Measurements from ENCODE around the gene RASGRP3.
"Not testable (repeated sequence)": the region's sequence is repeated elsewhere in the genome, so short reads cannot be mapped to it uniquely, and the experiment has no call there.

Gene RASGRP3

DNA sequence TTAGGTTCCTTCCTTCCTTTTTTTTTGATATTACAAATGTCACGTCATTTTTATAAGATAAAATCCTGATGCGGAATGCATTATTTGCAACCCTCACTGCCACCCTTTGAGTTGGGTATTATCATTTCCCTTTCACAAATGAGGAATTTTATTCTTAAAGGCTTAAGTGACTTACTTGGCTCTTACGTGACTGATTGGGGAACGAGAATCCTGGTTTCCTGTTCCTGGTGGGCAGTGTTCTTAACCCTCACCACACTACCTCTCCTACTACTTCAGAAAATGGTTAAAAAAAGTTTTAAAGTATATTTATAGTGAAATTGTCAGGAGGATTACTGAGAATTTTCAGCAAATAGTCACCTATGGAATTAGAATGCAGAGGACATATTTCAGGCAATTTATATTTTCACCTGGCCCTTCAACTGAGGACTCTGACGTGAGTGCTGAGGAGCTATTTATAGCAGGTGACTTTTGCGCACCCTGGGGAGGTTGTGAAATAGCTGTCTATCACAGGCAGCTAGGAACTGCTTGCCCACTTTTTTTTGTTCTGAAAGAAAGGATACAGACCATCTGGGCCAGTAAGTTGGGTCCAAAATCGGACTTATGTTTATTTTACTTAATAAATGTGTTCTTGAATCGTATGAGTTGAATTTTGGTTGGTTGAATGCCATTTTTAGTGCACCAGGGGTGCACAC lies 18.7 kb upstream of the RASGRP3 start:
- no peak for DNase-seq (ENCODE audit: low read depth in 2 of 2)

DNA sequence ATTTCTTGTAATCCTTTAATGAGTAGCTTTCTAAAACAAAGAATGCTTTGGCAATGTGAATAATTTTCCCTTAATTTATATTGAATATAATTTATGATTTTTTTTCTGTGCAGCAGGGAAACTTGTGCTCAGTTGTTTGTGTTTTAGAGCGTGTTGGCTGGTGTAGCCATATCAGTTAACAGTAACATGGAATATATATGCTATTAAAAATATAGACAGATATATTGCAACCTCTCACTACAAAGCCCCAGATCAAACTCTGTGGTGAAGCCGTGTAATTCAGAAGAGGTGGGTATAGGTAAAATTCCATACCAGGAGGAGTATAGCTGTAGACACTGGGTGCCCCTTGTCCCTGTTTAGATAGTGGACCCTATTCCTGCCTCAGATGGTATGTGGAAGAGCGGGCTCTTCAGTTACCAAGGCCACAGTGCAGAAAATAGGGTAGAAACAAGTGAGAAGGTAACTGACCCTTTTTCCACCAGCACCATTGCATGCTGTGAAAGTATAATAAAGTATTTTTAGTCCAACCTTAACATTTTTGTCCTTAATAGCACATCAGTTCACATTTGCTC lies 18.1 kb upstream of the RASGRP3 start:
- DNase-seq (ENCODE audit: low read depth in 2 of 2), result no peak

DNA sequence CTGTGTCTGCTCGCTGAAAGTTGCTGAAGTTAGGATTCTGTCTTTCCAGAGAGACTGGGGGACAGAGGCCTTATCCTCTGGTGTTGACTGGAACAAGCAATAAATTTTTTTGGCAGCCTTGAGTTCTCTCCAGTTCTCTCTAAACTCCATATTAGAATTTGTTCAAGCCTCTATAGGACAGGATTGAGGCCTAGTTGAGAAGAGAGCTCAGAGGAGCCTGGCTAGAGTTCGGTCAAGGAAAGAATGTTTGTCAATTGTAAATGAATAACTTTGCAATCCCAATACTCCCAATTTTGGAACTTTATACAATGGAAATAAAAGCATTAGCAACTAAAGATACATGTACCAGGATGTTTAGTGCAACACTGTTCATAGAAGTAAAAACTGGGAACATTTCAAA lies 16.7 kb upstream of the RASGRP3 start:
- no peak for DNase-seq (ENCODE audit: low read depth in 2 of 2)

DNA sequence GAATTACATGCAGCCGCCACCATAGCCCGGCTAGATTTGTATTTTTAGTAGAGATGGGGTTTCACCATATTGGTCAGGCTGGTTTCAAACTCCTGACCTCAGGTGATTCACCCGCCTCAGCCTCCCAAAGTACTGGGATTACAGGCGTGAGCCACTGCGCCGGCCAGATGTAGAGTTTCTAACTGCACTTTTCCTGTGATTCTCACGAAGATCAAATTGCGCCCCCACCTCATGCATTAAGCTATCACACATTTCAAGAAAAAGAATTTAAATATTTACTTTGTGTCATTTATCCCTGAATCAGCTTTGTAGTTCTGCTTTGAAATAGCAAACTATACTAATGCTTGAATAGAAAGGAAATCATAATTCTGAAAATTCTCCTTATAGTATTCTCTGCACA lies 13.9 kb upstream of the RASGRP3 start:
- not testable (repeated sequence) for DNase-seq (ENCODE audit: low read depth in 2 of 2)

DNA sequence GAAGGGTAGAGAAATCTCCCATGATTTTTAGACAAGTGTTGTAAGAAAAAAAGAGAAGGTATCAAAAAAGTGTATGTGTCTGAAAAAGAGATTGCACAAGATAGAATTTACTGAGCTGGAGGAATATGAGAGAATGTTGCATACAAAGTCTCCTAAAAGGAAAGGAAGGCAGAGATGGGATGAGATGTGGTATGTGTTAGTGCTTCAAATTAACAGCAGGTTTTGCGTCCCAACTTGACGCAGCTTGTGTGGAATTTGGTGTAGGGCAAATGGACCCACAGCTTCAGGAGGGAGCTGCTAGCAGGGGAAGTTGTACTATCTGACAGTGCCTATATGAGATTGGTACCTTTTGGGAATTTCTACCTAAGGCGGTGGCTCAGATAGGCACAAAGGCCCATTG lies 9.0 kb upstream of the RASGRP3 start:
- no peak for DNase-seq (ENCODE audit: low read depth in 2 of 2)

DNA sequence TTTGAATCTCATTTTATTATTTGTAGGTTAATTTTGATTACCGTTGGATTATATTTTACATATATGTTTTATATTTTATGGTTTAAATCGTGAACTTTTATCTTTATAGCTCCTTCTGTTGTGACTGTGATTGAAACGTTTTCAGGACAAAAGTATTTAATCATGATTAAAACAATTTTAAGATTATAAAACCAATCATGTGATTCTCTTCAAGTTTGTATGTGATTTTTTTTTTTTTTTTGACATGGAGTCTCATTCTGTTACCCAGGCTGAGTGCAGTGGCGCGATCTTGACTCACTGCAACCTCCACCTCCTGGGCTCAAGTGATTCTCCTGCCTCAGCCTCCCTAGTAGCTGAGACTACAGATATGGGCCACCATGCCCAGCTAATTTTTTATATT lies 7.2 kb upstream of the RASGRP3 start:
- no peak for DNase-seq (ENCODE audit: low read depth in 2 of 2)

DNA sequence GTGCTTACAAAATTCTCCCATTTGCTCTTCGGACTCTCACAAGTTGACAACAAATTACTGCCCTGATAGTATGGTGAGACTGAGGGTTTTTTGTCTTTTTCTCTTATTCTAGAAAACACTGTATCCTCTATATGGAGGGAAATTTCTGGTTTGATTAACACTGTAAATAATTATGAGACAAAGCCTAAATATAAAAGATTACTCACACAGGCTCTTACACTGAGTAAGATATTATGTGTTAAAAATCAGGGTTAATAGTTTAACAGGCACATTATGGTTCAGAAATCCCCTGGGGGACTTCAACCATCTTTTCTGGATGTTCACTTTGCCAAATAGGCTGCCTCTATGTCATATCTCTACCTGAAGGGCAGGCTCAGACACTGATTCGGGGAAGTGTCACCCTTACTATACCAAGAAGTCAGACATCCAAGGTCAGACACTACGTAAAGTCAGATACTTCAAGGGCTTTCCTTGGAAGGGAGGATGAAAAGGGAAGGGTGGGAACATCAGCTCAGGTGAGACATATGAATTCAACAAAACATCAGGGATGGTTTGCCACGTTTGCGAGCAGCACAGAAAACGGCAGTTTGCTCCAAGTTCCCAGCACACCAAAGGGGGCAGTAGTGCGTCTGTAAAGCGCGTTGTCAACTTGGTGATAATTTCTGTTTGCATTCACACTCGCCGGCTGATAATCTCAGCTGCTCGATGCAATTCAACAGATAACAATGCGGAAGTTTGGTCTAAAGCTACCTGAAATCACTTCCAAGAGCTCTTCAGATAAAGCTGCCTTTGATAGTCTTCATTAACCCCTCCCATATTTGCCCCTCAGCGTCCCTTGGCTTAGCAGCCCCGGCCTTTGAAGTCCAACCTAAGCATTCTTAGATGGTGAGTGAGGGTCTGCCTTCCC lies 972 bp upstream of the RASGRP3 start:
- peak; percentile 52 to 57 for DNase-seq (ENCODE audit: low read depth in 2 of 2)

DNA sequence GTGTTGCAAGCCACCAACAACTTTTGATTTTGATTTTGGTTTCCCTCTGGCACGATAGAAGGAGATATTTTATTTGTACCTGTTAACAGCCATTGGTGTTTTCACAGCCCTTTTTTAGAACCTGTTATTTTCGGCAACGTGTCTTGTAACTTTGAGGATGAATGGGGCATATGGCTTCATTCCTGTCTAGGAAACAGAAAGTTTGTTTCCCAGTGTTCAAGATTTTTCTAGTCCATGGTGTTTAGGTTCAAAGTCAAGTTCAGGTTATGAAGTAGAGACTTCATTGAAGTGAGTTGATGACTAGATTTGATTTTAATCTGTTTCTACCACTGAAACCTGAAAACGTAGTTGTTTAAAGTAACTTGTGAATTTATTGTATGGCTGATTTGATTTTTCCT lies 343 bp downstream of the RASGRP3 start:
- DNase-seq (ENCODE audit: low read depth in 2 of 2), result no peak

DNA sequence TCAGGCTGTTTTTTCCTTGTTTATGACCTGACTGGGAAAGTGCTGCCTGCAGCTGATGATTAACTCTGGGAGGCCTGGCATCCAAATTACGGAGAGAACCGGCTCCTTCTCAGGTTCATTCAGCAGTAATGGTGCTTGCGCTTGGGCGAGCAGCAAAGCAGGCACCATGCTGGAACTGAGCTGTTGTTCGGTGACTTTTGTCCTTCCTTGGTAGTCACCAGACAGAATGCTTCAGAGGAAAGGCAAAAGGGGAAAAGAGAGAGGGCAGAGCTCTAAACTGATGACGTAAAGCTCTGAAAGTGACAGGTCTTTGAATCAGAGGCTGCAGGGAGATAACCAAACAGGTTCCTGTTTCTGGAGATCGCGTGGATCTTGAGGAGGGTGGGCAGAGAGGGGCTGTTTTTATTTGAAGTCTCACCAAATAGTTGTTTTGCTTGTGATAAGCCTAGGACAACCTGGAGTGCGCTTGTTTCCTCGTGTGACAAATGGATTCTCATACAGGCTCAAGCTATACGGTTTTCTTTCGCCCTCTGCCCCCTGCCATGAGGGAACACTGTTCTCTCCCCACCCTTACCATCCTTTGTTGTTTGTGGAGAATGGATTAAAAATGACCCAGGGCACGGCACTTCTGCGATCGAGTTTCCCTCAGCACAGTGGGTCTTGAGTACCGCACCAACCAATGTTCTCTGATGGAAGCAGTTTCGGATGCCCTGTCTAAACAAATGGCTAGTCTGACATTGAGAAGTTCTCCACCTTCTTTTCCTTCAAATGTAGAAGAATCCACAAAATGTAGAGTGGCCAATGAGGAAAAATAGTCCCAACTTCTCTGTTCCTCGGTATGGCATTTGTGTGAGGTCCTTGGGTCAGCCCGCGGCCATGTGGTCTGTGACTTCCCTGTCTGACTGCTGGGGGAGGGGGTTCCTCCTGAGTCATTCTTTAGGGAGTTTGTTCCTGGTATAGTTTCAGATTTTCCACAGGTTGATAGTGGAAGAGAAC lies 1.3 kb downstream of the RASGRP3 start:
- DNase-seq (ENCODE audit: low read depth in 2 of 2), result no peak

DNA sequence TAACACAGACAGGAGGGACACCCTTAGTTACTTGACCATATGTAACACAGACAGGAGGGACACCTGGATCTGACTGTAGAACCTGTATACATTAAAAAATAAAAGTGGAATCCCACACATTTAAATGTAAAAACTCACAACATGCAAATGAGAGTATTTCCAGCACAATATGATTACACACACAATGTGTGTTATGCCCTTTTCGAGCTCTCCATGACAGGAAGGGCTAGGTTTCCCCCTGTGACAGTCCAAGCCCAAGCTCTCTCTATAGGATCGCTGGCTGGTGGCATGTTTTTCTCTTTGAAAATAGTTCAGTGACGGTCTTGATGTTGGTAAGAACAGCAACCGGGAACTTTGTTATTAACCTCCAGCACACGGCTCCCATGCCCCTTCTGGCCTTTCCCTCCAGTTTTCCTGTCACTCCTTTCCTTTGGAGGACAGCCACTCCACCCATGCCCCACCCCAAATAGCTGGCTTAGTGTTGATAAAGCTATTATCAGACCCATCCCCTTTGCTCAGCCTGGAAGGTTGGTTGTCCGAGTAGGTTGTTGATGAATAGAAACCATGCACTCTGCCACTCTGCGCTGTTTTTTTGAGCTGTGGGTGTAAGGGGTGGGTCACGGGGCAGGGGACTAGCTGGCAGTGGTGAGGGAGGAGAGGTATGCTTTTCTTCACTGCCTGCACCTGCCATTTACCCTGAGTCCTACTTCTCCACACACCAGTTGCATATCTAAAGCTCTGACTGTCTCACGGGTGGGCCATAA lies 2.7 kb downstream of the RASGRP3 start:
- DNase-seq (ENCODE audit: low read depth in 2 of 2), result no peak

DNA sequence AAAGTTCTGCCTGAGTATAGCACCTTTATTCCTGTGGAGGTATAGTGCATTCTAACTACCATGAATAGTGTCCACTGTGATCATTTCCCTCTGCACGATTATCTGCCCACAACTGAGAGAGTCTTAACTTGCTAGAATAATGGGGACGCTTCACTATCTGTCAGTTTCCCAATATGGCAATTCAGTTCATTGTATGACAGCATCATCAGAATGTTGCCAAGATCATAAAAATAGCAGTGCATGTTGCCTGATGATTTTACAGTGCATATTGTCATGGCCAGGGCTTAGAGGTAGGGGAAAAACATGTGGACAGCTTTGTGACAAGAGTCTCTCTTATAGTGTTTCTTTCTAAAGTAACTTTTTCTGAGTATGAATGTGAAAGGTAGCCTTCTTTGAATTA lies 6.1 kb downstream of the RASGRP3 start:
- DNase-seq (ENCODE audit: low read depth in 2 of 2), result no peak

DNA sequence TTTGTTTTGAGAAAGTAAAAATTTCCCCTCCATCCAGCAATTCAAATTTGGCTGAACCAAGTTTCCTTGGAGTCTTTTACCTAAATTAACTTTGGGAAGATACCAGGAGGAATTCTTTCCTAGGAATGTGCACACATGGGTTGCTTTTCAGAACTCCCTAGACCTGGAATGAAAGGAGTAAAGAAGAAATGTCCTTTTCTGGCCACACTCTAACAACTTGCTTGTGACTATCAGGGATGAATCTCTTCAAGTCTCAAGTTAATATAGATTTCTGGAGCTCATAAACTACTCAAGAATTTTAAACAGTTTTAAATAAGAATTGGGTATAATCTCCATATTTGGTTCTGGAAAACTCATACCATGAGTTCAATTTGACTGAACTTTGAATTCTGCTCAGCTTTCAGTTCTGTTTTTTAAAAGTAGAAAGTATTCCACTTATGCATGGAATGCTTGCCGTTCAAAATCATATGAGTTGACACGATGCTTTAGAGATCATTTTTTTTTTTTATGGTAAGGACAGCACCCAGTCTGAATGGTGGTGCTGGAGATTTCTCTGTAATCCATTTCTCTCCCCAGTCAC lies 7.7 kb downstream of the RASGRP3 start:
- no peak for DNase-seq (ENCODE audit: low read depth in 2 of 2)

DNA sequence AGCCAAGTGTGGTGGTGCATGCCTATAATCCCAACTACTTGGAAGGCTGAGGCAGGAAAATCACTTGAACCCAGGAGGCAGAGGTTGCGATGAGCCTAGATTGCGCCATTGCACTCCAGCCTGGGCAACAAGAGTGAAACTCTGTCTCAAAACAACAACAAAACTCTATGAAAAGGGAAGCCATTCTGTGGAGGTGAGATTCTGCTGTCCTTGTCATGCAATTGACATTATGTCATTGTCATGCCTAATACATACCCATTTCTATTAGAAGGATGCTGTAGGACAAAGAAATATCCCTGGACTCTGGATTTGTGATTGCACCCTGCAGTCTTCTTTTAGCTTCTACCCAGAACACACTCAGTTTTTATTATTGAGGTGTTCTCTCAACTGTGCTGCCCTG lies 8.6 kb downstream of the RASGRP3 start:
- no peak for DNase-seq (ENCODE audit: low read depth in 2 of 2)

DNA sequence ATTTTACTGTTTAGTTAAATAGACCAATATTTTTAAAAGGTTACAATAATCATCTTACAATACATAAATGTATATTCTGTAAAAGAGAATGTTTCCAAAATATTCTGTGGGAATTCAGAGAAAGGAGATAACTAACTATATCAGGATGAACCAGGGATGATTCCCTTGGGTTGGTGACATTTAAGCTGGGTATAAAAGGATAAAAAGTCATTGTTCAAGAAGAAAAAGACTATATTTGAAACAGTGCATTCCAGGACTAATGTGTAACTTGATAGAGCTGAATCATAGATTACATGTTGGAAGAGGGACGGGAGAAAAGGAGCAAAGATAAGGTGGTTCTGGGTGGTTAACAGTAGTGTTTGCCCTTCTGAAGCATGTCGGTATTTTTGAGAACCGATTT lies 10.1 kb downstream of the RASGRP3 start:
- no peak for DNase-seq (ENCODE audit: low read depth in 2 of 2)

DNA sequence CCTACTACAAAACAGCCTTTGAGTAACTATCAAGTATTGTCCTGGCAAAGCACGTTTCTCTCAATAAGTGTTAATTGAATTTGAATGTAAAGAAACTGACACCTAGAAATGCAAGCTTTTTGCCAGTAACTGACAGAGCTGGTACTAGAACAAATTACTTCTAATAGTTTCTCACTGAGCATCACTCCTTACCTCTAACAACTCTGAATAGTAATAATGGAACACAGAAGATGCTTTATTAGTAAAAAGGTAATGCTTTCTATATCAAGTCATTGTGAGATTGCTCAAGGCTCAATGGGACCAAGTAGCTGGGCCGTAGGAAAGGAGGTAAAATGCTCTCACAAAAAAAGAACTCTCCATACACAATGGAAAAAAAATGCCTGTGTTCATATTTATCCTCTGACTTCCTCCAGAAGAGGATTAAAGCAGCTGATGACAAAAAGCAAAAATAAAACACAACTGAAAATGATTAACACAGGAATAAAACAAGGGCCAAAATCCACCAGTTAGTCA lies 11.8 kb downstream of the RASGRP3 start:
- no peak for DNase-seq (ENCODE audit: low read depth in 2 of 2)

DNA sequence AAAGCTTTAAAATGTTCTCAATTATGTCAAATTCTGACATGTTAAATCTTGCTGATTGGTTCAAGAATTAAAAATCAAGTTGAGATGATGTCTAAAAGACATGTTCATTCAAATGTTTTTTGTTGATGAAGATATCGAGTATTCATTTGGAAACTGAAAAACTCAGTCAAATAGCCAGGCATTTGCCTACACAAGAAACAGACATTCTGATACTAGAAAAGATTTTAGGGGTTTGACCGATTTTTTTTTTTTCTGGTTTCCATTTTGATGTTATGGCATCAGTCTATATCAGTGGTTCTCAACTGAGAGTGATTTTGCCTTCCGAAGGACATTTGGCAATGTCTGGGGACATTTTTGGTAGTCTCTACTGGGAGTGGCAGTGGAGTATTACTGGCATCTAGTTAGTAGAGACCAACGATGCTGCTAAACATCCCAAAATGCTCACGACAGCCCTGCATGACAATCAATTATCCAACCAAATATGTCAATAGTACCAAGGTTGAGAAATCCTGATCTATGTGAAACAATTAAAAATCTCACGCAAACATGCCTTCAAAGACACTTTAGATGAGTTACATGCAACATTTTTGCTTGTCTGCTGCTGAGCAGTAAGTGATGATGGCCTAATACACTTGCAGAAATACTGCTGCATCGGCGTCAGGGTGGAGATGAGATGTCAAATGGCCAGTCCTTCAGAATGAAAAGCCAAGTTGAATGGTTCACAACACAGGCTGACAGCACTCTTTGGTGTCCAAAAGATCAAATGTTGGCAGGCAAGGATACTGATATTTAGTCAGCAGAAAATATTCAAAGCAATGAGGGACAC lies 12.5 kb downstream of the RASGRP3 start:
- no peak for DNase-seq (ENCODE audit: low read depth in 2 of 2)

DNA sequence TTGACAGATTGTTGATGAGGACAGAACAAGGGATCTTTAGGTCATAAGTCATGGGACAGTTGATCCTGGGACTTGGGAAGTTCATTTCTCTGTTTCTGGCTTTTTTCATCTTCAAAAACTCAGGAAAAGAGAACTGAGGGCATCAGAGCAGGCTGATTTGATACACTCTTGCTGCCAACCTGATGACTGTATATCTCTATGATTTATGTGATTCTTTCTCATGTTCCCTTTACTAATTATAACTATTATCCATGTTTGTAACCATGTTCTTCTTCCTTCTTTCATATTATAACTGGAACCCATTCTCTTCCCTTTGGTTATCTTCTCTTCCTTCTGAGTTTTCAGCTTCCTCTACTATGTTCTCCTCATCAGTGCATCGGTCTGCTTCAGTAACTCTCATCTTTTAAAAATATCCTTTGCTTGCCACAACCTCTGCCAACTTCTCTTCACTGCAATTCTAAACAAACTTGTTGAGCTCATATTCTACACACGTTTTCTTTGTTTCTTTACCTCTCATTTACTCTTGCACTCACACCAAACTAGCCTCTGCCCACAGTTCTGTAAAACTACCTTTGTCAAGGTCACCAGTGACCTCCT lies 13.5 kb downstream of the RASGRP3 start:
- no peak for DNase-seq (ENCODE audit: low read depth in 2 of 2)

DNA sequence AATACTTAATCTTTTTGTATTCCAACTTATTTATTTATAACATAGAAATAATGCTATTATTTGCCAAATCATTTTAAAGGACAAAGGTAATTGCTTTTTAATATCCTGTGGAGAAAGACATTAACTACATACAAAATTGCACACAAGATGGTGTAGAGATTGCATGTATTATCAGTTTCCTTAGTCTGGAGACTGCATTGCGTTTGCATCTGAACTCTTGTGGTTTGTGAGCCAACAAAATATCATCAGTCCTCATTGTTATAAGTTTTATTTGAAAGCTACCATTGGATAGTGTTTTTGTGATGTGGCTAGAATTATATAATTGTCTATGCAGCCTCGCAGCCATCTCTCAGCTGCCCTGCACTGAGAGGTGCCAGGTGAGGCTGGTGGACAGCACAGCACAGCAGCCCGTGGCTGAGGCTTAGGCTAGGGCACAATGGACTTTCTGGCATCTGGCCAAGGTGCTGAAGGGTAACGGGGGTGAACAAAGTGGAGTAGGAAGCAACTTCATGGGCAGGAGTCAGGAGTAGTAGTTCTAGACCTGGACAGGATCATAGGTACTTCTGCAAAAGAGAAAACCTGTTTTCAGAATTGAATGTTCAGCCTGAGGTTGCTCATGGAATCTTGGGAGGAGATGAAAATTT lies 15.1 kb downstream of the RASGRP3 start:
- DNase-seq (ENCODE audit: low read depth in 2 of 2), result no peak

All from stimulated activated CD8-positive, alpha-beta memory T cell treated with anti-CD3 and anti-CD28 coated beads, Interleukin-15, amount 100 ng/mL, for 48 hours (primary cell).